Activated CD4-positive, alpha-beta T cell treated with anti-CD3 and anti-CD28 coated beads, Interleukin-2, amount 50 U/mL, for 48 hours (primary cell): ENCODE measurements around the gene ATAD5.
"Not testable (repeated sequence)": the region's sequence is repeated elsewhere in the genome, so short reads cannot be mapped to it uniquely, and the experiment has no call there.

ENCODE experiments used
- DNase-seq, 2 experiments: peaks; one replicate each; pipeline ENCODE4 v3.0.0-alpha.2; 2020

The ATAD5 gene

GRCh38 chr17:30831663-30832437 is at the start of gene ATAD5:
Gene ATAD5 (plus strand): TSS chr17:30831966. CDS start chr17:30832348, 382 bp downstream.
- DNase-seq, result peak; percentile 89 to 93

DNA sequence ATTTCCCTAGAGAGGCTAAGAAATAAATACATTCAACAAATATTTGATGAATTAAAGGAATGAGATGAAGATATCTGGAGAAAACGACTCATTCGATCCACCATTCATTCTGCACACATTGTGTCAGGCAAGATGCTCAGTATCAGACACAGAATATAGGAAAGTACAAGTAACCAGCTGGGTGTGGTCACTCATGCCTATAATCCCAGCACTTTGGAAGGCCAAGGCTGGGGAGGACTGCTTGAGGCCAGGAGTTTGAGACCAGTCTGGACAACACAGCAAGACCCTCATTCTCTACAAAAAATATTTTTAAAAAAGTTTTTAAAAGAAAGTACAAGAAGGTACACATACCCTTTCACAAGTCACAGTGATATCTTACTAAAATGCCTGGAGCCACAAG is 49.6 kb upstream of the ATAD5 start:
- no peak for DNase-seq

GRCh38 chr17:30788918-30789317 is 42.8 kb upstream of the ATAD5 start:
- no peak for DNase-seq

- no peak for DNase-seq
These were observed 41.5 kb upstream of the ATAD5 start for GRCh38 chr17:30790279-30790678.

DNA sequence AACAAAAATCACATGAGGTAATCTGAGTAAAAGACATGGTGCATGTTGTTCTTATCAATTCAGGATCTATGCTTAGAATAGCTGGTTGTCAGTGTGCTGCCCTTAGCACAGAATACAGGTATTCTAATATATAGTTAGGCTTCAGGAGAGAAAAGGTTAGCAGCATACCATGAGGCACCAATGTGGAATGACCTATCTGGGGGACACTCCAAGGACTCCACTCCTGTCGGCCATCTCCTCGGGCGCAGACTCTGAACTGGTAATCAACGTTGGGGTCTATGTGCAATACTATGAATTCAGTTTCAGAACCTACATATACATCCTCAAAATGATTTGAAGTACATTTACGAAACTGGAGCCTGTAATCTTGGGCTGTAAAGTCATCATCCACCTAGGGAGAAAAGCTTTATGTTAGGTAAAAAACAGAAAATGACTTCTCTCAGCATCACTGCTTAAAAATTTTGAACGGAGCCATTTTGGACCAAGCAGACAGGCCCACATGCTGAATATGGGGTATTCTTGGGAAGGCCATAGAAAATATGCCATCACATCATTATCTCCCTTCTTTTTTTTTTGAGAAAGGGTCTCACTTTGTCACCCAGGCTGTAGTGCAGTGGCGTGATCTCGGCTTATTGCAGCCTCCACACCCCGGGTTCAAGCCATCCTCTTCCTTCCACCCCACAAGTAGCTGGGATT is 38.3 kb upstream of the ATAD5 start:
- DNase-seq, result no peak

- DNase-seq, result no peak
These were observed 37.4 kb upstream of the ATAD5 start for GRCh38 chr17:30794372-30794771.

DNA sequence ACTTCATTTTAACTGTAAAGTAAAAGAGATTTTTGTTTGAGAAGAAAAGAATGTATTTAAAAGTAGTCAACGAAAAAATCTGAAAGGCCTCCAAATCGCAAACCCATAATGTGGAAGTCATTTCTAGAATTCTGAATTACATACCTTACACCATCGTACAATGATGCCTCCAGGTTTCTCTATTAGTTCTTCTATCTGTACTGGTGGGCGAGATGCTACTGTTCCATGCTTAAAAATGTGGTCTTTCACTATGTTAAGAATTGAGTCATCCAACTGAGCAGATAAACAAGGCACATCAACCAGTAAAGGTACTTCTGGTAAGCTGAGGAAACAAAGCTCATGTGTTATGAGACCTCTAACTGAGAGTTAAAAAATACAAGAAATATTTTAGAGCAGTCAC is 35.8 kb upstream of the ATAD5 start:
- no peak for DNase-seq

- no peak for DNase-seq
These were observed 30.1 kb upstream of the ATAD5 start for GRCh38 chr17:30801671-30802070.

DNA sequence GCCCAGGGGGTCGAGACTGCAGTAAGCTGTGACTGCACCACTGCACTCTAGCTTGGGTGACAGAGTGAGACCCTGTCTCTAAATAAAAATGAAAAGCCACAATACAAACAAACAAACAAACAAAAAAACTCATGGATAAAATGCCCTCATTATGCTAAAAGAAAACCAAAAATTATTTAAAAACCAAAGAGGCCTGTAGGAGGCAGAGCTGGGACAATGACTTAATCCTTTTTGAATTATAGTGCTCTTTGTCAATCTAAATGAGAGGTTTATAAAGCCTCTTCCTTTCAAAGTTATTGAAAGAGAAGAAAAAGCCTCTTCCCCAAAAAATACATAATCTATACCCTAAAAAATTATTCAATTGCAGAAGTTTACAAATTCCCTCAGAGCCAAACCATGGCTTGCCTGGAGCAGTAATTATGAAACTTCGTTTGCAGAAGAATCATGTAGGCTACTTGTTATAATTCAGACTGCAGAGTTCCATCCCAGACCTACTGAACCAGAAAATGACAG is 25.8 kb upstream of the ATAD5 start:
- no peak for DNase-seq

GRCh38 chr17:30807896-30808295 is 23.9 kb upstream of the ATAD5 start:
- DNase-seq, result no peak

DNA sequence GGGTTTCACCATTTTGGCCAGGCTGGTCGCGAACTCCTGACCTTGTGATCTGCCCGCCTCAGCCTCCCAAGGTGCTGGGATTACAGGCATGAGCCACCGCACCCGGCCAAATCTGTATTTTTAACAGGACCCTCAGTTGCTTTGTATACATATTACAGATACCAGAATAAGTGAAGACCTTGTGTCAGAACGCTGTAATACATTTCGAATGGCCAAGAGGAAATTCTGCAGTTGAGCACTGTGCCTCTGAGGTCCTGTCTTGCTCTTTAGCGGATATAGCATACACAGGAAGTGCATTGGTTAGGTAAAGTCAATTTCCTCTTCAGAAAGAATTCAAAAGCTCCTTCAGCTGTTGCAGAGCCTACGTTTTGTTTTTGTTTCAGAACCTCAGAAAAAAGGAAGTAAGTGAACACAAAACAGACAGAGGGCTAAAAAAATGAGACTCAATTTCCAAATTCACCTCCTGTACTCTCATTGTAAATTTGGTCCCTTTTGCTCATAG is 22.9 kb upstream of the ATAD5 start:
- no peak for DNase-seq

- no peak for DNase-seq
These were observed 21.9 kb upstream of the ATAD5 start for GRCh38 chr17:30809867-30810266.

DNA sequence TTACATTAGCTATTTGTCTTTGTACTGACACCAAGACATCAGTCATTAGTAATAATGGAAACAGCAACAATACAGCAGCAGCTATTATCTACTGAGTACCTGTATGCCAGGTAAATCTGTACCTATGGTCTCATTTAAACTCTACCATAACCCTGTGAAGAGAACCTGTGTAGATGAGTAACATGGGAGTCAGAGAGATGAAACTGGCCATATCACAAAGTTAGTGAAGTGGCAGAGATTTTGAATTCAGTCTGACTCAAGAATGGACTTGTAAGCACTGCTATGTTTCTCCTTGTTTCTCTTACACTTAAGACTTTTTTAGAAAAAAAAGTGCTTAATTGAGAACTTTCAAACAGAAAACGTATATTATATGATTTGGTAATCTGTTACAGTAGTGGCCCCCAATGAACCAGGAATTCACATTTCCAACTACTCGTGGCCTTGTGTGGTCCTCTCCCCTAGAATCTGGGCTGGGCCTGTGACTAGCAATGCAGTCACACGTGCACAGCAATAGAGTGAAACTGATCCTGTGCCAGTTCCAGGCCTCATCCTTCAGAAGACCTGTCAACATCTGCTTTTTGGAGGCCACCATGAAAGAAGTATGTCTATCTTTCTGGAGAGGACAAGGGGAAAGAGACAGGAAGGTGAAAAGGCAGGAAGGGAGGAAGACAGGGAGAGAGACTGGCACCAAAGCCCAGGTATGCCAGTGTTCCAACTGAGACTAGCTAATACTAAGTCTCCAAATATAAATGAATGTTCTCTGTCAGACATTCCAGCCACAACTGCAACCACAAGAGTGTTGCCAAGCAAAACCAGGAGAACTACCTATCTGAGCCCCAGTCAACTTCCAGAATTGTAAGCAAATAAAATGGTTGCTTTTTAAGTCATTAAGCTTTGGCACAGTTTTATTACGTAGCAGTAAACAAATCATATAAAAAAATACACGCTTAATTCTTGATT is 19.3 kb upstream of the ATAD5 start:
- peak in 1 of 2 experiments; percentile 40 for DNase-seq

- DNase-seq, result not testable (repeated sequence)
These were observed 17.5 kb upstream of the ATAD5 start for GRCh38 chr17:30814236-30814635.

DNA sequence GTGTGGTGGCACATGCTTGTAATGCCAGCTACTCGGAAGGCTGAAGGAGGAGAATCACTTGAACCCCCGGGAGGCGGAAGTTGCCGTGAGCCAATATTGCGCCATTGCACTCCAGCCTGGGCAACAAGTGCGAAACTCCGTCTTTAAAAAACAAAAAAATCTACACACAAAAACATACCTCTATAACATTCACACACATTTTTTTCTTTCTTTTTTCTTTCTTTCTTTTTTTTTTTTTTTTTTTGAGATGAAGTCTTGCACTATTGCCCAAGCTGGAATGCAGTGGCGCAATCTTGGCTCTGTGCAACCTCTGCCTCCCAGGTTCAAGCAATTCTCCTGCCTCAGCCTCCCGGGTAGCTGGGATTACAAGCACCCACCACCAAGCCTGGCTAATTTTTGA is 16.9 kb upstream of the ATAD5 start:
- DNase-seq, result not testable (repeated sequence)

- DNase-seq, result no peak
These were observed 15.6 kb upstream of the ATAD5 start for GRCh38 chr17:30816165-30816564.

DNA sequence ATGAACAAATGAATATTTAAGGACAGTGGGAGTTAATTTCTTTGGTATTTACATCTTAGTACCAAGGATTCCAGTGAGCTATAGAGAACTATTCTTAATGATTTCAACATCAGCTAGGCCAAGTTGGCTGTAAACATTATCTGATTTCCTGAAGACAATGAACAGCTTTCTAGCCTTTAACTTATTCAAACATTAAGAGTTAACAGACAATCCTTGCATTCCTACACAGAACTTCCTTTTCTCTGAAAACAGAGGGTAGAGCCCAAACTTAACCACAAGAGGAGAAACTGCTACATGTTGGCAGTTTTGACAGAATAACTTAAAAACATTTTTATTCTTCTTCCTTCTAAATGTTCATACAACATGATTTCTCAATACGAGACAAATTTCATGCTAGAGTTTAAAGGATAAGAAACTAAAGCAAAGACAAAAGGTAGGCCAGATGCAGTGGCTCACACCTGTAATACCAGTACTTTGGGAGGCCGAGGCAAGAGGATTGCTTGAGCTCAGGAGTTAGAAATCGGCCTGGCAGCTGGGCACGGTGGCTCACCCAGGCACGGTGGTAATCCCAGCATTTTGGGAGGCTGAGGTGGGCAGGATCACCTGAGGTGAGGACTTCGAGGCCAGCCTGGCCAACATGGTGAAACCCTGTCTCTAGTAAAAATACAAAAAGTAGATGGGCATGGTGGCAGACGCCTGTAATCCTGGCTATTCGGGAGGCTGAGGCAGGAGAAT is 11.6 kb upstream of the ATAD5 start:
- DNase-seq, result peak in 1 of 2 experiments; percentile 21

- no peak for DNase-seq
These were observed 9.7 kb upstream of the ATAD5 start for GRCh38 chr17:30821871-30822723.

- DNase-seq, result peak in 1 of 2 experiments; percentile 31
These were observed 8.8 kb upstream of the ATAD5 start for GRCh38 chr17:30822919-30823318.

DNA sequence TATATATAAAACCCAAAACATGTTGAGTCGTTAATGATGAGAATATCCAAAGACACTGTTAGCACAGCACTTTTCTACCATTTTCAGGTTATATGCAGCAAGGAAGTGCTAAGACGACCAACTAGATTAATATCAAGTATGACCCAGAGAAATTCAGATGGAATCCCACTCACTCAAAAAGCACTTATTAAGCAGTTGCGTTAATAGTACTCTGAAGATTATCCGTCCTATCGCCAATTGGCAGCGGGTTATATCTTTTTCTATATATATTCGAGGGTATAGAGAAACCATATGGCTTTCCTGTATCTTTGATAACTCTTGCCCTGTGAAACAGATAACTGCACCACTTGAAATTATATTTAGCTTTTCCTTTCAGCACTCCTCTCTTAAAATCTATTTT is 8.3 kb upstream of the ATAD5 start:
- no peak for DNase-seq

DNA sequence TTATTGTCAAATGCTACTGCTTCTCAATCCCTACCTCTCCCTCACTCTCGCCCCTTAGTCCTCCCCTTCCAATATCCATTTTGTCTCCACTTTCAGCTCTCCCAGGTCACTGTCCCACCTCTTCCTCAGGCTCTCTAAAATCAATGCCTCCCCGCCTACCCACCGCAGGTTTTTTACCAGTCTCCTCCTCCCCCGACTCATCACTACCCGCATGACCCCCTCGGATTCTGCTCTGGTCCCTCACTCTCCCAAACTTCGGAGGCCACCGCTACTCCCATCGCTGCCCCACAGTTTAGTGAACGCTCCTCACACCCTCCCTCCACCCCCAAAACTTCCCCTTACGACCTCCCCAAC is 7.8 kb upstream of the ATAD5 start:
- DNase-seq, result peak; percentile 39 to 52
